ENCODE measurements around the gene CROCC2.

GRCh38 chr2:240987588-240987987 lies 81.5 kb downstream of the CROCC2 start:
- TF ChIP-seq CTCF (IDR thresholded peaks at IDR 0.05 in 4 of 5, conservative IDR thresholded peaks at IDR 0.05 in 1 of 5) (no peak), POLR2A (IDR thresholded peaks at IDR 0.05) (no peak)
